Measurements from ENCODE around the gene SLC22A12. TPM values are rescaled to one million over a fixed set of nuclear protein-coding genes. Genes with fewer than 3 reads are reported as not detected.

SLC22A12 gene
- total RNA-seq, 1 experiment from 2014 or later = not detected

GRCh38 chr11:64613648-64614047 is 22.6 kb downstream of the SLC22A12 start:
- Histone ChIP-seq H3K27me3 (ENCODE audit: control insufficient read depth, insufficient read depth, low read length) (no peaks in the 10 kb centered on the region), H3K36me3 (replicated peaks; ENCODE audit: control insufficient read depth, insufficient read depth, low read length) (no peaks in the 10 kb centered on the region), H3K4me3 (ENCODE audit: insufficient read depth, low read depth, low read length) (no peak overlapping the region)
- DNase-seq = no peak

- Histone ChIP-seq H3K27me3 (ENCODE audit: control insufficient read depth, insufficient read depth, low read length) (no peaks in the 10 kb centered on the region), H3K36me3 (replicated peaks; ENCODE audit: control insufficient read depth, insufficient read depth, low read length) (no peaks in the 10 kb centered on the region), H3K4me3 (ENCODE audit: insufficient read depth, low read depth, low read length) (no peak overlapping the region)
- no peak for DNase-seq
Measured at GRCh38 chr11:64614917-64615316, 23.9 kb downstream of the SLC22A12 start.

- DNase-seq = no peak
- no peaks in the 10 kb centered on the region for H3K36me3 ChIP-seq (replicated peaks; ENCODE audit: control insufficient read depth, insufficient read depth, low read length)
- H3K27me3 ChIP-seq (ENCODE audit: control insufficient read depth, insufficient read depth, low read length) = no peaks in the 10 kb centered on the region
- H3K4me3 ChIP-seq (ENCODE audit: insufficient read depth, low read depth, low read length) = no peak overlapping the region
Measured at GRCh38 chr11:64616817-64617216, 25.8 kb downstream of the SLC22A12 start.

GRCh38 chr11:64619196-64619595 is 28.2 kb downstream of the SLC22A12 start:
- H3K27me3 ChIP-seq (ENCODE audit: control insufficient read depth, insufficient read depth, low read length) = no peaks in the 10 kb centered on the region
- no peak for DNase-seq
- no peak overlapping the region for H3K4me3 ChIP-seq (ENCODE audit: insufficient read depth, low read depth, low read length)
- H3K36me3 ChIP-seq (replicated peaks; ENCODE audit: control insufficient read depth, insufficient read depth, low read length) = no peaks in the 10 kb centered on the region

- DNase-seq = peak; percentile 86
Measured at GRCh38 chr11:64619811-64620380, 28.9 kb downstream of the SLC22A12 start.

GRCh38 chr11:64620381-64620971 is 29.5 kb downstream of the SLC22A12 start:
- Histone ChIP-seq H3K4me3 (ENCODE audit: insufficient read depth, low read depth, low read length) (no peak overlapping the region), H3K27me3 (ENCODE audit: control insufficient read depth, insufficient read depth, low read length) (no peaks in the 10 kb centered on the region), H3K36me3 (replicated peaks; ENCODE audit: control insufficient read depth, insufficient read depth, low read length) (no peaks in the 10 kb centered on the region)
- peak; percentile 49 for DNase-seq

More at GRCh38 chr11:64619811-64620380, 28.9 kb downstream of the SLC22A12 start:
- no peaks in the 10 kb centered on the region for H3K36me3 ChIP-seq (replicated peaks; ENCODE audit: control insufficient read depth, insufficient read depth, low read length)
- no peaks in the 10 kb centered on the region for H3K27me3 ChIP-seq (ENCODE audit: control insufficient read depth, insufficient read depth, low read length)
- H3K4me3 ChIP-seq (ENCODE audit: insufficient read depth, low read depth, low read length) = no peak overlapping the region

GRCh38 chr11:64621283-64622019 is 30.4 kb downstream of the SLC22A12 start:
- H3K27me3 ChIP-seq (ENCODE audit: control insufficient read depth, insufficient read depth, low read length) = no peaks in the 10 kb centered on the region
- DNase-seq = no peak
- H3K36me3 ChIP-seq (replicated peaks; ENCODE audit: control insufficient read depth, insufficient read depth, low read length) = no peaks in the 10 kb centered on the region
- H3K4me3 ChIP-seq (ENCODE audit: insufficient read depth, low read depth, low read length) = no peak overlapping the region

- DNase-seq = no peak
- Histone ChIP-seq H3K27me3 (ENCODE audit: control insufficient read depth, insufficient read depth, low read length) (peaks cover 2% of the 10 kb centered on the region; the same call in 1 of the 2 replicates), H3K4me3 (ENCODE audit: insufficient read depth, low read depth, low read length) (no peak overlapping the region), H3K36me3 (replicated peaks; ENCODE audit: control insufficient read depth, insufficient read depth, low read length) (no peaks in the 10 kb centered on the region)
Measured at GRCh38 chr11:64622681-64623080, 31.7 kb downstream of the SLC22A12 start.

GRCh38 chr11:64624883-64625481 is 34.0 kb downstream of the SLC22A12 start:
- H3K36me3 ChIP-seq (replicated peaks; ENCODE audit: control insufficient read depth, insufficient read depth, low read length) = no peaks in the 10 kb centered on the region
- no peak for DNase-seq
- H3K4me3 ChIP-seq (ENCODE audit: insufficient read depth, low read depth, low read length) = no peak overlapping the region
- H3K27me3 ChIP-seq (ENCODE audit: control insufficient read depth, insufficient read depth, low read length) = peaks cover 2% of the 10 kb centered on the region; the same call in 1 of the 2 replicates

GRCh38 chr11:64626637-64627036 is 35.6 kb downstream of the SLC22A12 start:
- H3K4me3 ChIP-seq (ENCODE audit: insufficient read depth, low read depth, low read length) = no peak overlapping the region
- H3K36me3 ChIP-seq (replicated peaks; ENCODE audit: control insufficient read depth, insufficient read depth, low read length) = no peaks in the 10 kb centered on the region
- H3K27me3 ChIP-seq (ENCODE audit: control insufficient read depth, insufficient read depth, low read length) = peaks cover 11% of the 10 kb centered on the region
- no peak for DNase-seq

GRCh38 chr11:64627371-64627770 is 36.4 kb downstream of the SLC22A12 start:
- no peaks in the 10 kb centered on the region for H3K36me3 ChIP-seq (replicated peaks; ENCODE audit: control insufficient read depth, insufficient read depth, low read length)
- H3K27me3 ChIP-seq (ENCODE audit: control insufficient read depth, insufficient read depth, low read length) = peaks cover 13% of the 10 kb centered on the region
- no peak overlapping the region for H3K4me3 ChIP-seq (ENCODE audit: insufficient read depth, low read depth, low read length)
- DNase-seq = no peak

- H3K36me3 ChIP-seq (replicated peaks; ENCODE audit: control insufficient read depth, insufficient read depth, low read length) = no peaks in the 10 kb centered on the region
- H3K4me3 ChIP-seq (ENCODE audit: insufficient read depth, low read depth, low read length) = no peak overlapping the region
- no peak for DNase-seq
- H3K27me3 ChIP-seq (ENCODE audit: control insufficient read depth, insufficient read depth, low read length) = peaks cover 13% of the 10 kb centered on the region
Measured at GRCh38 chr11:64628596-64628995, 37.6 kb downstream of the SLC22A12 start.

GRCh38 chr11:64629103-64629502 is 38.1 kb downstream of the SLC22A12 start:
- no peak overlapping the region for H3K4me3 ChIP-seq (ENCODE audit: insufficient read depth, low read depth, low read length)
- no peaks in the 10 kb centered on the region for H3K36me3 ChIP-seq (replicated peaks; ENCODE audit: control insufficient read depth, insufficient read depth, low read length)
- DNase-seq = no peak
- H3K27me3 ChIP-seq (ENCODE audit: control insufficient read depth, insufficient read depth, low read length) = peaks cover 13% of the 10 kb centered on the region

GRCh38 chr11:64629796-64630562 is 39.0 kb downstream of the SLC22A12 start:
- Histone ChIP-seq H3K36me3 (replicated peaks; ENCODE audit: control insufficient read depth, insufficient read depth, low read length) (no peaks in the 10 kb centered on the region), H3K4me3 (ENCODE audit: insufficient read depth, low read depth, low read length) (peak overlapping the region; percentile 6; the same call in 1 of the 2 replicates), H3K27me3 (ENCODE audit: control insufficient read depth, insufficient read depth, low read length) (peaks cover 13% of the 10 kb centered on the region)
- DNase-seq = peak; percentile 98

Data from H7 (cell line).